Measurements from ENCODE around the gene NUDT14. TPM values are rescaled to one million over a fixed set of nuclear protein-coding genes. Genes with fewer than 3 reads are reported as not detected.
A peak's percentile ranks its signal among the peaks of the same experiment; 100 is the strongest.

NUDT14 gene
- total RNA-seq, 1 donor from 2014 or later = 15.2 TPM

- ChIA-PET POLR2A (no interaction called here), CTCF (interaction anchor here (1.3 kb wide), 1 partner anchor 115 kb away, joined by 3 read pairs; no protein-coding TSS in a partner anchor)
- TF ChIP-seq CTCF (IDR thresholded peaks at IDR 0.05) = no peak
- Mint-ChIP-seq H3K36me3 (ENCODE audit: low read depth) (no peaks in the 10 kb centered on the region), H3K4me1 (peaks cover 19% of the 10 kb centered on the region), H3K27me3 (peaks cover 22% of the 10 kb centered on the region), H3K4me3 (peak within 1 kb of the TSS; percentile 75), H3K9me3 (no peaks in the 10 kb centered on the region), H3K27ac (peak within 1 kb of the TSS; percentile 41)
- peak; percentile 30 for DNase-seq
- peak; percentile 46 for ATAC-seq (ENCODE audit: low read depth)
- intact Hi-C loops (cut with micrococcal nuclease) = no loop called here
These were observed 12.6 kb downstream of the NUDT14 start, which contains the start of gene JAG2 for GRCh38 chr14:105168496-105168978. Gene JAG2, minus strand, starts transcription at chr14:105168776. Its CDS starts 356 bp downstream, at chr14:105168420.

GRCh38 chr14:105168093-105168420, 13.1 kb downstream of the NUDT14 start:
- peak overlapping the region; percentile 66 for H3K4me3 Mint-ChIP-seq
- ATAC-seq (ENCODE audit: low read depth) (no peak), DNase-seq (no peak)
- ChIA-PET CTCF (no interaction called here), POLR2A (no interaction called here)
- H3K27me3 Mint-ChIP-seq = peaks cover 22% of the 10 kb centered on the region
- no peak overlapping the region for H3K27ac Mint-ChIP-seq
- intact Hi-C loops (cut with micrococcal nuclease) = no loop called here
- no peaks in the 10 kb centered on the region for H3K36me3 Mint-ChIP-seq (ENCODE audit: low read depth)
- peaks cover 19% of the 10 kb centered on the region for H3K4me1 Mint-ChIP-seq
- TF ChIP-seq CTCF (IDR thresholded peaks at IDR 0.05) = no peak
- H3K9me3 Mint-ChIP-seq = no peaks in the 10 kb centered on the region

GRCh38 chr14:105167303-105168092, 13.6 kb downstream of the NUDT14 start:
- ChIA-PET POLR2A (no interaction called here), CTCF (no interaction called here)
- ATAC-seq (ENCODE audit: low read depth) = peak; percentile 13
- Mint-ChIP-seq H3K27ac (no peak overlapping the region), H3K4me3 (peak overlapping the region; percentile 66), H3K27me3 (peaks cover 22% of the 10 kb centered on the region), H3K36me3 (ENCODE audit: low read depth) (no peaks in the 10 kb centered on the region), H3K9me3 (no peaks in the 10 kb centered on the region), H3K4me1 (peaks cover 19% of the 10 kb centered on the region)
- TF ChIP-seq CTCF (IDR thresholded peaks at IDR 0.05) = no peak
- no peak for DNase-seq
- intact Hi-C loops (cut with micrococcal nuclease) = no loop called here

- POLR2A ChIA-PET = no interaction called here
- H3K27ac Mint-ChIP-seq = no peak overlapping the region
- CTCF ChIA-PET = no interaction called here
- H3K27me3 Mint-ChIP-seq = peaks cover 20% of the 10 kb centered on the region
- TF ChIP-seq CTCF (IDR thresholded peaks at IDR 0.05) = no peak
- H3K4me3 Mint-ChIP-seq = peak overlapping the region; percentile 24
- H3K9me3 Mint-ChIP-seq = no peaks in the 10 kb centered on the region
- no peaks in the 10 kb centered on the region for H3K36me3 Mint-ChIP-seq (ENCODE audit: low read depth)
- H3K4me1 Mint-ChIP-seq = peaks cover 17% of the 10 kb centered on the region
- DNase-seq (no peak), ATAC-seq (ENCODE audit: low read depth) (no peak)
- intact Hi-C loops (cut with micrococcal nuclease) = no loop called here
These were observed 14.4 kb downstream of the NUDT14 start for GRCh38 chr14:105166571-105167302.

- H3K27me3 Mint-ChIP-seq = peaks cover 20% of the 10 kb centered on the region
- ATAC-seq (ENCODE audit: low read depth) = no peak
- no peaks in the 10 kb centered on the region for H3K9me3 Mint-ChIP-seq
- H3K36me3 Mint-ChIP-seq (ENCODE audit: low read depth) = no peaks in the 10 kb centered on the region
- no peak overlapping the region for H3K27ac Mint-ChIP-seq
- no peak overlapping the region for H3K4me3 Mint-ChIP-seq
- TF ChIP-seq CTCF (IDR thresholded peaks at IDR 0.05) = no peak
- DNase-seq = no peak
- ChIA-PET CTCF (no interaction called here), POLR2A (no interaction called here)
- intact Hi-C loops (cut with micrococcal nuclease) = no loop called here
- H3K4me1 Mint-ChIP-seq = peaks cover 17% of the 10 kb centered on the region
These were observed 15.2 kb downstream of the NUDT14 start for GRCh38 chr14:105165761-105166485.
